RWPE2 (cell line): ENCODE measurements around the gene ZC3HAV1.

Source experiments
- ATAC-seq: fragments of 200-7000 bp; cut with Tn5 transposase; 3 replicates; pipeline ENCODE4 v1.9.1; 2021; ENCODE audit warnings: low read depth
- DNase-seq: peaks from one replicate; pipeline ENCODE4 v3.0.0-alpha.2; 2020; ENCODE audit warnings: low spot score
- H3K27ac ChIP-seq: fragments of 450-650 bp; 2 replicates; pipeline ENCODE4 v1.5.1; 2017; ENCODE audit warnings: mild to moderate bottlenecking; ENCODE audit not compliant: poor library complexity, severe bottlenecking
- H3K27me3 ChIP-seq: fragments of 250-450 bp; sonication (Bioruptor Pico); 2 replicates; pipeline ENCODE4 v1.5.1; 2021; ENCODE audit warnings: mild to moderate bottlenecking, moderate library complexity; ENCODE audit not compliant: insufficient read depth, poor library complexity, severe bottlenecking
- H3K36me3 ChIP-seq: fragments of 250-450 bp; sonication (Bioruptor Pico); 2 replicates; pipeline ENCODE4 v1.5.1; 2020; ENCODE audit warnings: low read depth, mild to moderate bottlenecking, moderate library complexity
- H3K4me1 ChIP-seq: fragments of 250-450 bp; sonication (Bioruptor Pico); 2 replicates; pipeline ENCODE4 v1.5.1; 2021; ENCODE audit warnings: mild to moderate bottlenecking, moderate library complexity; ENCODE audit not compliant: insufficient read depth, poor library complexity, severe bottlenecking
- H3K4me3 ChIP-seq: fragments of 250-450 bp; sonication (Bioruptor Pico); 2 replicates; pipeline ENCODE4 v1.5.1; 2021; ENCODE audit warnings: mild to moderate bottlenecking, moderate library complexity; ENCODE audit not compliant: severe bottlenecking
- H3K9me3 ChIP-seq: fragments of 250-450 bp; sonication (Bioruptor Pico); 2 replicates; pipeline ENCODE4 v1.5.1; 2021; ENCODE audit warnings: mild to moderate bottlenecking, moderate library complexity; ENCODE audit not compliant: severe bottlenecking
- TF ChIP-seq, protein P1 (sequence below): fragments of 450-650 bp; IDR thresholded peaks from one replicate; pipeline ENCODE4 v1.5.1; 2017; ENCODE audit warnings: mild to moderate bottlenecking, moderate library complexity; ENCODE audit not compliant: poor library complexity, severe bottlenecking

Gene ZC3HAV1

DNA sequence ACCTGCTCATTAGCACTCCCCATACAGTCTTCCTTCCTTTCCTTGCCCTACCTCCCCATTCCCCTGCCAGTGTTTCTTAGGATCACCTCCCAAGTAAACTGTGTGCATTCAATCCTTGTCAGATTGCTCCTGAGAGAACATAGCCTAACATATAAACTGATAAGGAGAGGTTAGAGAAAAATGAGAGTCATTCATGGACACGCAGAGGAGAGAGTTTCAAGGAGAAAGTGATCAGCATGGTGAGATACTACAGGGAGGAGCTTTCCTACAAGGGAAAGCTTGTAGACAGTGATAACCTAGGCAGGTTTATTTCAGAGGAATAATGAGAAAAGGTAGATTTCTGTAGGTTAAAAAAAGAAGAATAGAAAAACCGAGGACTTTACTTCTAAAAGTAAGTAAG, 70.8 kb downstream of the ZC3HAV1 start:
- ATAC-seq, result no peak
- H3K4me1 ChIP-seq, result peaks cover 10% of the 10 kb centered on the region
- TF ChIP-seq, protein P1, sequence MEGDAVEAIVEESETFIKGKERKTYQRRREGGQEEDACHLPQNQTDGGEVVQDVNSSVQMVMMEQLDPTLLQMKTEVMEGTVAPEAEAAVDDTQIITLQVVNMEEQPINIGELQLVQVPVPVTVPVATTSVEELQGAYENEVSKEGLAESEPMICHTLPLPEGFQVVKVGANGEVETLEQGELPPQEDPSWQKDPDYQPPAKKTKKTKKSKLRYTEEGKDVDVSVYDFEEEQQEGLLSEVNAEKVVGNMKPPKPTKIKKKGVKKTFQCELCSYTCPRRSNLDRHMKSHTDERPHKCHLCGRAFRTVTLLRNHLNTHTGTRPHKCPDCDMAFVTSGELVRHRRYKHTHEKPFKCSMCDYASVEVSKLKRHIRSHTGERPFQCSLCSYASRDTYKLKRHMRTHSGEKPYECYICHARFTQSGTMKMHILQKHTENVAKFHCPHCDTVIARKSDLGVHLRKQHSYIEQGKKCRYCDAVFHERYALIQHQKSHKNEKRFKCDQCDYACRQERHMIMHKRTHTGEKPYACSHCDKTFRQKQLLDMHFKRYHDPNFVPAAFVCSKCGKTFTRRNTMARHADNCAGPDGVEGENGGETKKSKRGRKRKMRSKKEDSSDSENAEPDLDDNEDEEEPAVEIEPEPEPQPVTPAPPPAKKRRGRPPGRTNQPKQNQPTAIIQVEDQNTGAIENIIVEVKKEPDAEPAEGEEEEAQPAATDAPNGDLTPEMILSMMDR, result no peak

DNA sequence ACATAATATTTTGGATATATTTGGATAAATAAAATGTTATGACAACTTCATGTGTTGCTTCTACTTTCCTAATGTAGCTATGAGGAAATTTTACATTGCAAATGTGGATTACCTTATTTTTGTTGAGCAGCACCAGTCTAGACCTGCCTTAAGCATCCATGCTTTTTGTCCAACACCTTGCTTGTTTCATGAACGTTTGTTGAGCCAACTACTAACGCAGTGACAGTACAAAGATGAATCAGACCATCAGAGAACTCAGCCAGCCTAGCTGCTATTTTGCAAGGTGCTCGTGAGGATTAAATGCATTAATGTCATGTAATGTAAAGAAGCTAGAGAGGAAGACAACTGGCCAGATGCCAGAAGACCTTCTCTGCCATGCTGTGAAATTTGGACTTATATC, 72.6 kb downstream of the ZC3HAV1 start:
- Histone ChIP-seq H3K27ac (no peak overlapping the region), H3K36me3 (peaks cover 26% of the 10 kb centered on the region), H3K4me3 (no peak overlapping the region), H3K4me1 (peaks cover 10% of the 10 kb centered on the region), H3K27me3 (no peaks in the 10 kb centered on the region), H3K9me3 (no peaks in the 10 kb centered on the region)
- DNase-seq, result no peak
- no peak for ATAC-seq
- TF ChIP-seq, protein P1, result no peak

More for the DNA sequence above, 70.8 kb downstream of the ZC3HAV1 start:
- no peaks in the 10 kb centered on the region for H3K9me3 ChIP-seq
- no peak overlapping the region for H3K4me3 ChIP-seq
- H3K36me3 ChIP-seq, result peaks cover 10% of the 10 kb centered on the region
- H3K27me3 ChIP-seq, result no peaks in the 10 kb centered on the region
- DNase-seq, result no peak
- no peak overlapping the region for H3K27ac ChIP-seq

DNA sequence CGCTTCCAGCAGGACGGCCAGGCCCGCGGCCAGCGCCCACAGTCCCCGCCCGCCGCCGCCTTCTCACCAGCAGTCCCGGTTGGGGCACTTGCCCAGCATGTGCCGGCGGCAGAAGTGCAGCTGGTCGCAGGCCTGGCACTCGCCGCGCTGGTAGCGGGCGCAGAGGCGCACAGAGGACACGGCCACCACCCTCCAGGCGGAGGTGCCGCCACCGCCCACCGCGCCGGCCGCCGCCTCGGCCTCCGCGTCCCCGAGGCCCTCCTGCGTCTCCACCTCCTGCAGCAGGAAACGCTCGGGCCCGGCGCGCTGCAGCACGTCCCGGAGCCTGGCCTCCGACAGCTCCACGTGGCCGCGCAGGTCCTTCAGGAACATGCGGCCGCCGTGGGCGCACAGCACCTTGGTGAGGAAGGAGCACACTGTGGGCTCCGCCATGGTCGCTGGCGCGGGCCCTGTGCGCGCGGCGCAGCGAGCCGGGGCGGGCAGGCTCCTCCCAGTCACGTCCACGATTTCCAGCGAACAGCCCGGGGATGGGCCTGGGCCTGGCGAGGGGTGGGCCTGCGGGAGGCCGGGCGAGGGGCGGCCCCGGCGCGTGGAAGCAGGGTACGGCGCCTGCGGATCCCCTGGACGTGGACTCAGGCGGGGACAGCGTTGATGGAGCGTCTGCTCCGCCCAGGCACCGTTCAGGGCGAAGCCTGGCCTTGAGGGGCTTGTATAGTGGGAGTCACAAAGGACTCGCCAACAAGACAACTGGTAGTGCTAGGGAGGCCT, 73.8 kb downstream of the ZC3HAV1 start, which contains the start of gene ZC3HAV1L:
Gene ZC3HAV1L, minus strand, starts transcription at position 457 of the 768 bp plus-strand sequence. Its CDS starts 25 bp downstream, at position 432.
- TF ChIP-seq, protein P1, result no peak
- DNase-seq, result peak; percentile 66
- Histone ChIP-seq H3K4me1 (peaks cover 10% of the 10 kb centered on the region), H3K9me3 (no peaks in the 10 kb centered on the region), H3K27me3 (no peaks in the 10 kb centered on the region), H3K27ac (peak within 1 kb of the TSS; percentile 59), H3K4me3 (peak within 1 kb of the TSS; percentile 49), H3K36me3 (peaks cover 37% of the 10 kb centered on the region)
- peak; percentile 89 for ATAC-seq

DNA sequence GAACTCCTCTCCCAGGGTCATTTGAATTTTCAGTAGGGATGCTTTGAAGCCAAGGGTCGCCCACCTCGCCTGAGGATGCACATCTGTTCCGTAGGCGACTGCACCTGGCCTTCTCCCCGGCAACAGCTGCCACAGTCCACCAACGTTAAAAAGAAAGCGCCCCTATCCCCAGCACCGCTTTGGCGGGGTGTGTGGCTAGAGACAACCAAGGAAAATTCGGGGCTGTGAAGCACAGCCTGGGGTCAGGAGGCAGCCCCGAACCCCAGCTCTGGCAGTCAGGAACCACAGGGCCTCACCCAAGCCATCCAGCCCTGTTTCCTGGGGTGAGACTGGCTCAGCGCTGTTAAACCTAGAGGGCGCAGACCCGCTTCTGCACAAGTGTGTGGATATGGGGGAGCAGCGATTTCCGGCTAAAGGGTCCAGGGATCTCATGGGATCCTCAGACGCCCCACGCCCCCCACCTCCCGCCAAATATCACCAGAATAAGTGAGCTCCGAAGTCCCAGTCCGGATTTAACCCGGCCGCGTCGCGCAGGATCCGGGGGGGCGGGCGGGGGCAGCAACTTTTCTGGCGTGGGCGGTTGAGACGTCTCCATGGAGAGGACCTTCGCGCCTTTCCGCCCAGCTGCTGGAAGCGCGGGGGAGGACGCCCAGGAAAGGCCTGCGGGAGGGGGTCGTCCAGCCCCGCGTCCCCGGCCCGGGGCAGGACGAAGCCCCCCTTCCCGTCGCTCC, 74.5 kb downstream of the ZC3HAV1 start:
- Histone ChIP-seq H3K9me3 (no peaks in the 10 kb centered on the region), H3K27me3 (no peaks in the 10 kb centered on the region), H3K4me1 (peaks cover 10% of the 10 kb centered on the region), H3K27ac (peak overlapping the region; percentile 59), H3K4me3 (peak overlapping the region; percentile 49), H3K36me3 (peaks cover 45% of the 10 kb centered on the region)
- TF ChIP-seq, protein P1, result no peak
- DNase-seq (no peak), ATAC-seq (peak; percentile 54)

DNA sequence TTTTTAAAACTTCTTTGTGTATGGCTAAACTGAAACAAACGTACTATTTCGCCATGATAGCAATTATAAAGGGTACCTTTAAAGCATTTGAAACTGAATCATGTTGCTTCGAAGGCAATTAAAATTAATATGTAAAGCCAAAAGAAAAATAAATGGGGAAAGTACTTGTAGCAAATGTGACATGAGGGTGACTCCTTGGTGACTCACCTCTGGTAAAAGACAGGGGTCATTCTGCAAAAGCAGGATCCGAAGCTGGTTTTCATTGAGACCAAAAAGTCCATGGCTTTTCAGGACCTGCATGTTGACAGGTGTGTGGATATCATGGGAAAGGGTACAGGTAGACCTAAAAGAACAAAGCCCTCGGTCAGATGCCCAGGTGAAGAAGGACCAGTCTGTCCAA, 75.2 kb downstream of the ZC3HAV1 start:
- TF ChIP-seq, protein P1, result no peak
- no peaks in the 10 kb centered on the region for H3K9me3 ChIP-seq
- peak overlapping the region; percentile 59 for H3K27ac ChIP-seq
- H3K36me3 ChIP-seq, result peaks cover 52% of the 10 kb centered on the region
- H3K27me3 ChIP-seq, result no peaks in the 10 kb centered on the region
- ATAC-seq (no peak), DNase-seq (no peak)
- peaks cover 10% of the 10 kb centered on the region for H3K4me1 ChIP-seq
- peak overlapping the region; percentile 49 for H3K4me3 ChIP-seq
